ENCODE measurements around the gene MAP3K5.

DNA sequence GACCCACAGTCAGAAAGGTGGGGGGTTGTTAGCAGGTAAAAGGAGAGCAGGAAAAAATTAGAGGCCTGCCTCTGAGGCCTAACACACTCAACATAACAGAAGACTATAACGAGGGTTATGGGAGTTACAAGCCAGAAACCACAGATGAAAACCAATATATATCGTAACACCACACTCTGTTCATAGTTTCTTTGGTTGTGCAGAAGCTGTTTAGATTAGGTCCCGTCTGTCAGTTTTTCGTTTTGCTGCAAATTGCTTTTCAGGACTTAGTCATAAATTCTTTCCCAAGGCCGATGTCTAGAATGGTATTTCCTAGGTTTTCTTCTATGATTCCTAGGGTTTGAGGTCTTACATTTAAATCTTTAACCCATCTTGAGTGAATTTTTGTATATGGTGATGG is 3.7 kb upstream of the MAP3K5 start:
- TF ChIP-seq, protein P1, sequence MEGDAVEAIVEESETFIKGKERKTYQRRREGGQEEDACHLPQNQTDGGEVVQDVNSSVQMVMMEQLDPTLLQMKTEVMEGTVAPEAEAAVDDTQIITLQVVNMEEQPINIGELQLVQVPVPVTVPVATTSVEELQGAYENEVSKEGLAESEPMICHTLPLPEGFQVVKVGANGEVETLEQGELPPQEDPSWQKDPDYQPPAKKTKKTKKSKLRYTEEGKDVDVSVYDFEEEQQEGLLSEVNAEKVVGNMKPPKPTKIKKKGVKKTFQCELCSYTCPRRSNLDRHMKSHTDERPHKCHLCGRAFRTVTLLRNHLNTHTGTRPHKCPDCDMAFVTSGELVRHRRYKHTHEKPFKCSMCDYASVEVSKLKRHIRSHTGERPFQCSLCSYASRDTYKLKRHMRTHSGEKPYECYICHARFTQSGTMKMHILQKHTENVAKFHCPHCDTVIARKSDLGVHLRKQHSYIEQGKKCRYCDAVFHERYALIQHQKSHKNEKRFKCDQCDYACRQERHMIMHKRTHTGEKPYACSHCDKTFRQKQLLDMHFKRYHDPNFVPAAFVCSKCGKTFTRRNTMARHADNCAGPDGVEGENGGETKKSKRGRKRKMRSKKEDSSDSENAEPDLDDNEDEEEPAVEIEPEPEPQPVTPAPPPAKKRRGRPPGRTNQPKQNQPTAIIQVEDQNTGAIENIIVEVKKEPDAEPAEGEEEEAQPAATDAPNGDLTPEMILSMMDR (conservative IDR thresholded peaks at IDR 0.05 in 1 of 2, IDR thresholded peaks at IDR 0.05 in 1 of 2; ENCODE audit: low read depth in 1 of 2, low read length in 2 of 2) = no peak
- no peak for TF ChIP-seq EZH2 (IDR thresholded peaks at IDR 0.05; ENCODE audit: low read length, missing control alignments)
